HG02623 (cell line): ENCODE results near the gene IGF1R.

Experiments
- ATAC-seq: cut with Tn5 transposase; IDR thresholded peaks from one replicate; pipeline ENCODE4 v1.9.1; 2021; ENCODE audit warnings: moderate library complexity; ENCODE audit not compliant: unreplicated experiment

The IGF1R gene

GRCh38 chr15:98671060-98672008 lies 23.0 kb downstream of the IGF1R start:
- no peak for ATAC-seq

- ATAC-seq, result no peak
These were observed 24.8 kb downstream of the IGF1R start for GRCh38 chr15:98673133-98673532.

- ATAC-seq, result no peak
These were observed 26.0 kb downstream of the IGF1R start for GRCh38 chr15:98674336-98674735.

- ATAC-seq, result no peak
These were observed 28.4 kb downstream of the IGF1R start for GRCh38 chr15:98676586-98677270.

GRCh38 chr15:98677345-98678059 lies 29.2 kb downstream of the IGF1R start:
- ATAC-seq, result no peak

DNA sequence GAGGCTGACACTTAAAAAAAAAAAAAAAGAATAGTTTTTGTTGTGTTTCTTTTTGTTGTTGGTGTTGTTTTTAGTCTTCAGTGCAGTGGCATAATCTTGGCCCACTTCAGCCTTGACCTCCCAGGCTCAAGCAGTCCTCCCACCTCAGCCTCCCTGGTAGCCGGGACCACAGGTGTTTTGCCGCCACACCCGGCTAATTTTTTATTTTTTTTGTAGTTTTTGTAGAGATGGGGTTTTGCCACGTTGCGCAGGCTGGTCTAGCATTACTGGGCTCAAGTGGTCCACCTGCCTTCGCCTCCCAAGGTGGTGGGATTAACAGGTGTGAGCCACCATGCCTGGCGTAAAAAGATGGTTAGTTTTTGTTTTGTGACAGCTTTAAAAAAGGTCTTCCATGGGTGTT lies 30.1 kb downstream of the IGF1R start:
- ATAC-seq, result no peak

GRCh38 chr15:98681061-98681460 lies 32.7 kb downstream of the IGF1R start:
- ATAC-seq, result no peak

DNA sequence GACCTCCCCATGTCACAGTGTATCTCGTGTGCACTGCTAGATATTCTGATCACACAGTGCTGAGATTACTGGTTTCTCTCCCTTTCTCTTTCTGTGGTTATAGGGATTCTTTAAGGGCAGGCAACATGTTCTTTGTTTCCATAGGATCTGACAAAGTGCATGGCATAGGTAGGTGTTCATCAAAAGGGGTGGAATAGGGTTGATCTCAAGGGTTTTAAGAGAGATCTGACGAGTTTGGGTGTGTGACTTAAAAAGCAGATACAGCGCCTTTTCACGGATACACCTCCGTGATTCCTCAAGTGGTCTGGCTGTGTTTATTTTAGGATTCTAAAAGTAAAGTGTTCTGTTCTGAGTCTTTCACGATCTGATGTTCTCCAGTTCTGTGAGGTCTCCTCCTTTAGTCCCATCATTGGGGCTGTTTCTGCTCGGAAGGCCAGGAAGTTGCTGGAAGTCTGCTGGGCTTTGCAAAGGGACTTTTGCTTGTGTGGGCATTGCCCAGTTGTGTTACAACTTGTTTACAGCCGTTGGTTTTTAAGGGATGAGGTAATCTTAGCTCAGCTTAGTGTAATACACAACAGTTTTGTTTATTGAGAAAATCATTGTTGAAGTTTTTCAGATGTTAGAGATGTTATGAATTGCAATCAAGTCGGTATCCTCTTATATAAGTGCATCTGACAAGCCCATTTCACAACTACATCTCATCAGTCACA lies 34.8 kb downstream of the IGF1R start:
- no peak for ATAC-seq

- ATAC-seq, result no peak
These were observed 35.5 kb downstream of the IGF1R start for GRCh38 chr15:98683831-98684230.

DNA sequence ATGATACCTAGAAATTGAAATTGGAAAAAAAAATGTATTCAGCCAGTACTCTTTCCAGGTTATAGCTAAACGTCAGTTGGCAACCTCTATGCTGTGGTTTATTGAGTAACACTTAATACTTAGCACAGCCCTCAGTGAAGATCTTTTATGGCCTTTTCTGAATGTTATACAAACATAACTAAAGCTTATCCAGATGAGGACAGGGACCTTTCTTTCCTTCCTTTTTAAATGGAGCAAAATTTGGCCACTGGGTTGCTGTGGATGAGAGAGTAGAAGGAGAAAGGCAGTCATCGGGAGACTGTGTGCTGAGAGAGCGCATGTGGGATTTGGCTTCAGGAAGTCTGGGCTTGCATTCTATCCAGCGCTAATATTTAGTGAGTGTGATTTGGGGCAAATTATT lies 36.1 kb downstream of the IGF1R start:
- no peak for ATAC-seq

DNA sequence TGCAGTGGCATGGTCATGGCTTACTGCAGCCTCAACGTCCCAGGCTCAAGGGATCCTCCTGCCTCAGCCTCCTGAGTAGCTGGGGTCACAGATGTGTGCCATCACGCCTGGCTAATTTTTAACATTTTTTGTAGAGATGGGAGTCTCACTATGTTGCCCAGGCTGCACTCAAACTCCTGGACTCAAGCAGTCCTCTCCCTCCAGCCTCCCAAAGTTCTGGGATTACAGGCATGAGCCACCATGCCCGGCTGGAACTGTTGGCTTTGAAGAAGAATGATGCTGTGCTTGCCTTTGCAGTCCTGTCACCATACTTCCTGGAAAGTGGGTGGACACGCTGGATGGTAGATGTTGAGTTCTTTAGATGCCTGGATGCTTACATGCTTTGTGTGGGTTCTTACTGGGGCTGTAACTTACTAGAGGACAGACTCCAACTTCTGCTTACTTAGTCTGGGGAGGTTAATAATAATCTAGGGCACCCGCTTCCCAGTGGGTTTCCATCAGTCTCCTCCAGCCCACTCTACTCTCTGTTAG lies 36.7 kb downstream of the IGF1R start:
- no peak for ATAC-seq

GRCh38 chr15:98686983-98687382 lies 38.6 kb downstream of the IGF1R start:
- no peak for ATAC-seq

DNA sequence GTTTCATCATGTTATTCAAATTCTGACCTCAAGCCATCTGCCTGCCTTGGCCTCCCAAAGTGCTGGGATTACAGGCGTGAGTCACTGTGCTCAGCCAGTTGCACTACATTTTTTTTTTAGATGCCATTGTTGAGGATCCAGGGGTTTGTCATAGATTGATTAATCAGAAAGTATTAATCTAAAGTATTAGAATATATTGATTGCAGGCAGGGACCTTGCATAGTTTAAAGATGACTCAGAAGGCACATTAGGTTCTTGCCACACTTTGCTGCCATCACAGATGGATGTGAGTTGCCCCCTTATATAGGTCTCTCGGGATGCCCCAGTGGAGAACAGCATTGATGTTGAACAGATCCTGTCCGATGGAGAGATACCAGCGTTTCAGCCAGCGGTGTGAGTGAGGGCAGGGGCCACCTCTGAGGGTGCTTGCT lies 41.1 kb downstream of the IGF1R start:
- no peak for ATAC-seq

- ATAC-seq, result no peak
These were observed 42.1 kb downstream of the IGF1R start for GRCh38 chr15:98690272-98690950.

GRCh38 chr15:98692213-98692612 lies 43.9 kb downstream of the IGF1R start:
- ATAC-seq, result no peak

DNA sequence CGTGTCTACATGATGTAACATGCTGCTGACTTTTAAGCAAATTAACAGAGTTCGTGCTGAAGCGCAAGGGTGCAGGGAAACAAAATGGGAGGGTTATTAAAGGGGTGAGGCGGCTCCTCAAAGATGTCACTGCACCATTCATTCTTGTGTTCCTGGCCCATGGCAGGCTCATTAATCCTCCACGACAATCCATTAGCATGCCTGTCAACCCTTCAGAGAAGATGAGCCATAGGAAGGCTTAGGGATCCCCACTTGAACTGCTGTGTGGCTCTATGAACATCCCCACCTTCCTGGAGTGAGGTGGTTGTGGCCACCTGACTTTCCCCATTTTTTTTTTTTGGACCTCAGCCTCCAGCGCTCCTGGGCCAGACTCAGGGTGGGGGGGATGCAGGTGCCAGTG lies 45.8 kb downstream of the IGF1R start:
- ATAC-seq, result no peak

- ATAC-seq, result no peak
These were observed 50.5 kb downstream of the IGF1R start for GRCh38 chr15:98698792-98699191.

DNA sequence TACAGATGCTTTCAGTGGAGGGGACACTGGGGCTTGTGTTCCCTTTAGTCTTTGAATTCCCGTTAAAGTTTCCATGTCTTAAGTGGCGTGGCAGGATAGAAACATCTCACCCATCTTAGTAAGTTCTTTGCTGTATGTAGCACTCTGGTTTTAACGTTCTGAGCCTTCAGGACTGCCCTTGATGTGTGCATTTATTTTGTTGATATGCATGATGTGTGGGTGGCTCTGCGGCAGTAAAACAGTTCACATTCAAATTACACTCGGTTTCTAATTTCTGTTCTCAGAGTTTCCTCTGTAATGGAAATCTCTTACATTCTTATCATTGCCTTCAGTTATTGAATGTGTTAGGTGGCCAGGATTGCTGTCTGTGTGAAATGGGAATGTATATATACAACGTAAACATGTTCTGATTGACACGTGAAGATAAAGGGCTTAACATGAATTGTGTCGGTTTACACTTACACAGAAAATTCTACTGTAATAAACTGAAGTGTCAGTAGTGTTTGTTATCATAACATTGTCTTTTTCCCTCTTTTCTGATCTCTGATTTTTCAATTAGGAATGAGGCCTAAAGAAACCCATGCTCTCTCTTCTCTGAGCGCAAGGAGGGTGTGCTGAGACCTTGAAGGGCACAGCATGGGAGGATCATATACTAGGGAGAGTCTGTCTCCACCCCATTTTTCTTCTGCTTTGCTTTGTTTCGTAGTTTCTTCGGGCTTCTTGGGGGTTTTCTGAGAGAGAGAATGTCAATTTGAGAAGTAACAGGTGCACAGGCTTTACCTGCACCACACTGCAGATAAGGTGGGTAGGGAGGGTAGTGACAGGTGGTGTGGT lies 51.5 kb downstream of the IGF1R start:
- no peak for ATAC-seq

- no peak for ATAC-seq
These were observed 52.2 kb downstream of the IGF1R start for GRCh38 chr15:98700519-98700918.
